H1 (cell line): ENCODE data around the gene GRK5.

ENCODE experiments used
- CBX5 ChIP-seq: fragments of 300-800, 300-1000 bp; sonication (generic); IDR thresholded peaks from 2 replicates; pipeline ENCODE4 v1.7.1; 2016; ENCODE audit warnings: antibody characterized with exemption, low read length, low read depth
- RAD21 ChIP-seq, 2 experiments: IDR thresholded peaks in 1 of 2; conservative IDR thresholded peaks in 1 of 2; 2 replicates each; pipeline ENCODE4 v1.6.1; 2011; ENCODE audit warnings: low read depth in 2 of 2, low read length in 2 of 2, improper control_type of control experiment in 1 of 2, inconsistent platforms in 1 of 2, mild to moderate bottlenecking in 1 of 2, moderate library complexity in 1 of 2

GRCh38 chr10:119358152-119358512 is 150.8 kb downstream of the GRK5 start:
- TF ChIP-seq RAD21 (IDR thresholded peaks at IDR 0.05 in 1 of 2, conservative IDR thresholded peaks at IDR 0.05 in 1 of 2; ENCODE audit: low read depth in 2 of 2, low read length in 2 of 2) = no peak
- TF ChIP-seq CBX5 = no peak
